ENCODE measurements around the gene PTPRG.

DNA sequence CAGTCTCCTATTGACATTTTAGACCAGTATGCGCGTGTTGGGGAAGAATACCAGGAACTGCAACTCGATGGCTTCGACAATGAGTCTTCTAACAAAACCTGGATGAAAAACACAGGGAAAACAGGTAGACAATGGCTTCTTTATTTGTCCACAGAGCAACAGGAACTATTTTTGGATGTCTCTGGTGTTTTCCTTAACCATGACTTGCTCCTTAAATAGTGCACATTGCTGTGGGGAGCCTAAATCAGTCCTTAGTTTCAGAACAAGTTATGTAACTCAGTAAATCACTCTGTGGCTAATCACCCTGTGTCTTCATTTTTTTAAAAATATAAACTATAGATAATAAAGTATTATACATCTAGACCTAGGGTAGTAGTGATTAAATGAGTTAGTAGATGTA lies 428.3 kb downstream of the PTPRG start:
- TF ChIP-seq CTCF (conservative IDR thresholded peaks at IDR 0.05 in 1 of 2, IDR thresholded peaks at IDR 0.05 in 1 of 2; ENCODE audit: low read depth in 1 of 2, low read length in 2 of 2) (no peak), EZH2 (IDR thresholded peaks at IDR 0.05; ENCODE audit: low read length, missing control alignments) (no peak)
